ENCODE results near the gene NHP2. TPM values are rescaled to one million over a fixed set of nuclear protein-coding genes. Genes with fewer than 3 reads are reported as not detected.
A peak's percentile ranks its signal among the peaks of the same experiment; 100 is the strongest.

The NHP2 gene
- total and polyA plus RNA-seq, 9 of the 15 experiments (the other 6 are each of a cell fraction or from before 2014, with no cell fraction given), result 52.8 to 622 (median 144) TPM

GRCh38 chr5:178113141-178113787, 40.4 kb downstream of the NHP2 start, which contains the start of gene N4BP3 (continued):
- TF ChIP-seq HMGN3 (IDR thresholded peaks at IDR 0.05; ENCODE audit: borderline replicate concordance, extremely low read depth, insufficient read length, low read depth, low read length) (peak; percentile 98), ZNF133 (CRISPR knock-in tag; IDR thresholded peaks at IDR 0.05) (no peak), RFX1 (IDR thresholded peaks at IDR 0.05) (no peak), ATF1 (CRISPR knock-in tag; IDR thresholded peaks at IDR 0.05) (no peak), ATF1 (tag; IDR thresholded peaks at IDR 0.05) (no peak), KLF13 (tag; IDR thresholded peaks at IDR 0.05; ENCODE audit: borderline replicate concordance, low read depth) (0 out of 2 replicates have a peak, but pooled peaks have one; percentile 10), JUN (IDR thresholded peaks at IDR 0.05; ENCODE audit: borderline replicate concordance, low read depth, low read length) (peak; percentile 55; the same call in 1 of the 2 replicates), JUN (CRISPR knock-in tag; IDR thresholded peaks at IDR 0.05; ENCODE audit: borderline replicate concordance) (no peak), EHMT2 (IDR thresholded peaks at IDR 0.05) (no peak), ZNF589 (CRISPR knock-in tag; IDR thresholded peaks at IDR 0.05; ENCODE audit: low read depth) (peak; percentile 46; the same call in 1 of the 2 replicates), NONO (IDR thresholded peaks at IDR 0.05; ENCODE audit: low read depth in 2 of 2, low read length in 1 of 2) (peak in 1 of 2 experiments; percentile 93; a peak in 2 of 4 replicates), JUND (IDR thresholded peaks at IDR 0.05; ENCODE audit: borderline replicate concordance, low read depth, low read length) (peak; percentile 76), JUND (tag; IDR thresholded peaks at IDR 0.05; ENCODE audit: borderline replicate concordance, low read depth, low read length) (peak; percentile 62; the same call in 1 of the 3 replicates), UBTF (IDR thresholded peaks at IDR 0.05; ENCODE audit: borderline replicate concordance in 1 of 2, low read depth in 2 of 2, low read length in 2 of 2) (peak; percentile 31 to 82; a peak in 1 of 4 replicates)
- TF ChIP-seq, protein P1, sequence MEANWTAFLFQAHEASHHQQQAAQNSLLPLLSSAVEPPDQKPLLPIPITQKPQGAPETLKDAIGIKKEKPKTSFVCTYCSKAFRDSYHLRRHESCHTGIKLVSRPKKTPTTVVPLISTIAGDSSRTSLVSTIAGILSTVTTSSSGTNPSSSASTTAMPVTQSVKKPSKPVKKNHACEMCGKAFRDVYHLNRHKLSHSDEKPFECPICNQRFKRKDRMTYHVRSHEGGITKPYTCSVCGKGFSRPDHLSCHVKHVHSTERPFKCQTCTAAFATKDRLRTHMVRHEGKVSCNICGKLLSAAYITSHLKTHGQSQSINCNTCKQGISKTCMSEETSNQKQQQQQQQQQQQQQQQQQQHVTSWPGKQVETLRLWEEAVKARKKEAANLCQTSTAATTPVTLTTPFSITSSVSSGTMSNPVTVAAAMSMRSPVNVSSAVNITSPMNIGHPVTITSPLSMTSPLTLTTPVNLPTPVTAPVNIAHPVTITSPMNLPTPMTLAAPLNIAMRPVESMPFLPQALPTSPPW (CRISPR knock-in tag; IDR thresholded peaks at IDR 0.05), result peak; percentile 97
- TF ChIP-seq, protein P2, sequence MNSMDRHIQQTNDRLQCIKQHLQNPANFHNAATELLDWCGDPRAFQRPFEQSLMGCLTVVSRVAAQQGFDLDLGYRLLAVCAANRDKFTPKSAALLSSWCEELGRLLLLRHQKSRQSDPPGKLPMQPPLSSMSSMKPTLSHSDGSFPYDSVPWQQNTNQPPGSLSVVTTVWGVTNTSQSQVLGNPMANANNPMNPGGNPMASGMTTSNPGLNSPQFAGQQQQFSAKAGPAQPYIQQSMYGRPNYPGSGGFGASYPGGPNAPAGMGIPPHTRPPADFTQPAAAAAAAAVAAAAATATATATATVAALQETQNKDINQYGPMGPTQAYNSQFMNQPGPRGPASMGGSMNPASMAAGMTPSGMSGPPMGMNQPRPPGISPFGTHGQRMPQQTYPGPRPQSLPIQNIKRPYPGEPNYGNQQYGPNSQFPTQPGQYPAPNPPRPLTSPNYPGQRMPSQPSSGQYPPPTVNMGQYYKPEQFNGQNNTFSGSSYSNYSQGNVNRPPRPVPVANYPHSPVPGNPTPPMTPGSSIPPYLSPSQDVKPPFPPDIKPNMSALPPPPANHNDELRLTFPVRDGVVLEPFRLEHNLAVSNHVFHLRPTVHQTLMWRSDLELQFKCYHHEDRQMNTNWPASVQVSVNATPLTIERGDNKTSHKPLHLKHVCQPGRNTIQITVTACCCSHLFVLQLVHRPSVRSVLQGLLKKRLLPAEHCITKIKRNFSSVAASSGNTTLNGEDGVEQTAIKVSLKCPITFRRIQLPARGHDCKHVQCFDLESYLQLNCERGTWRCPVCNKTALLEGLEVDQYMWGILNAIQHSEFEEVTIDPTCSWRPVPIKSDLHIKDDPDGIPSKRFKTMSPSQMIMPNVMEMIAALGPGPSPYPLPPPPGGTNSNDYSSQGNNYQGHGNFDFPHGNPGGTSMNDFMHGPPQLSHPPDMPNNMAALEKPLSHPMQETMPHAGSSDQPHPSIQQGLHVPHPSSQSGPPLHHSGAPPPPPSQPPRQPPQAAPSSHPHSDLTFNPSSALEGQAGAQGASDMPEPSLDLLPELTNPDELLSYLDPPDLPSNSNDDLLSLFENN (IDR thresholded peaks at IDR 0.05; ENCODE audit: low read depth in 2 of 2, low read length in 2 of 2), result peak in 1 of 2 experiments; percentile 61; a peak in 1 of 4 replicates

Measured in K562 (cell line).